AG04449 (cell line): ENCODE data around the gene SORD.
"Not testable (repeated sequence)": the region's sequence is repeated elsewhere in the genome, so short reads cannot be mapped to it uniquely, and the experiment has no call there.

Experiments
- CTCF ChIA-PET: fragments of 350-600 bp; formaldehyde crosslinking; extraction: SDS; loops from one replicate; lab custom pipeline; 2021; ENCODE audit warnings: antibody characterized with exemption; lab: Yijun Ruan, JAX
- POLR2A ChIA-PET: fragments of 400-600, 350-600 bp; formaldehyde crosslinking; extraction: SDS; loops from one replicate; lab custom pipeline; 2020; ENCODE audit warnings: antibody characterized with exemption, inconsistent platforms; lab: Yijun Ruan, JAX
- DNase-seq: peaks from one replicate; pipeline ENCODE4 v3.0.0-alpha.2; 2010; ENCODE audit warnings: low read depth, low spot score
- H3K4me3 ChIP-seq: 2 replicates; pipeline ENCODE4 v1.5.1; 2011; ENCODE audit warnings: low read depth, mild to moderate bottlenecking, control low read depth, low read length
- CTCF ChIP-seq: IDR thresholded peaks from one replicate; pipeline ENCODE4 v1.5.1; 2011; ENCODE audit warnings: mild to moderate bottlenecking, moderate library complexity, low read length, control low read depth, inconsistent platforms; ENCODE audit not compliant: insufficient read depth; ENCODE audit errors: missing control alignments

The SORD gene

GRCh38 chr15:45099549-45100165 lies 76.7 kb downstream of the SORD start:
- CTCF ChIA-PET = no interaction called here
- DNase-seq = no peak

GRCh38 chr15:45100884-45101625 lies 78.1 kb downstream of the SORD start:
- DNase-seq = no peak
- ChIA-PET POLR2A (no interaction called here), CTCF (interaction anchor here (3.4 kb wide), 1 partner anchor 17 kb away, joined by 22 read pairs; no protein-coding TSS in a partner anchor)
- H3K4me3 ChIP-seq = no peak overlapping the region
- TF ChIP-seq CTCF = no peak

More at GRCh38 chr15:45099549-45100165, 76.7 kb downstream of the SORD start:
- POLR2A ChIA-PET = no interaction called here
- TF ChIP-seq CTCF = no peak
- H3K4me3 ChIP-seq = no peak overlapping the region

GRCh38 chr15:45101749-45102148 lies 78.8 kb downstream of the SORD start:
- CTCF ChIA-PET = interaction anchor here (3.4 kb wide), 1 partner anchor 16 kb away, joined by 22 read pairs; no protein-coding TSS in a partner anchor
- POLR2A ChIA-PET = no interaction called here
- H3K4me3 ChIP-seq = no peak overlapping the region
- no peak for DNase-seq
- no peak for TF ChIP-seq CTCF

GRCh38 chr15:45102226-45102625 lies 79.2 kb downstream of the SORD start:
- no peak for DNase-seq
- no peak for TF ChIP-seq CTCF
- ChIA-PET CTCF (interaction anchor here (3.4 kb wide), 1 partner anchor 16 kb away, joined by 22 read pairs; no protein-coding TSS in a partner anchor), POLR2A (no interaction called here)
- H3K4me3 ChIP-seq = no peak overlapping the region

- POLR2A ChIA-PET, CTCF ChIA-PET, DNase-seq, H3K4me3 ChIP-seq: not testable (repeated sequence)
Measured at GRCh38 chr15:45104170-45104569, 81.2 kb downstream of the SORD start.

GRCh38 chr15:45105586-45105985 lies 82.6 kb downstream of the SORD start:
- no peak overlapping the region for H3K4me3 ChIP-seq
- POLR2A ChIA-PET = no interaction called here
- CTCF ChIA-PET = interaction anchor here (0.8 to 3.6 kb wide), 3 partner anchors 13 to 52 kb away, joined by 3 to 23 read pairs (median 6); no protein-coding TSS in a partner anchor
- no peak for TF ChIP-seq CTCF
- no peak for DNase-seq
